Spleen (tissue), 11 donors: ENCODE measurements around the gene MTSS2. TPM values are rescaled to one million over a fixed set of nuclear protein-coding genes. Genes with fewer than 3 reads are reported as not detected.

Experiments used
- DNase-seq: peaks from one replicate; pipeline ENCODE4 v3.0.0-alpha.2; 2020
- H3K27ac ChIP-seq, 8 donors: fragments of 200-600 bp; sonication (generic) in 7 of 8; 1 replicate in 4 of 8; 2 replicates in 4 of 8; pipeline versions ENCODE4 v1.5.0 to v1.8.0; 2016 to 2021; ENCODE audit warnings: inconsistent platforms in 4 of 8, mild to moderate bottlenecking in 4 of 8, moderate library complexity in 1 of 8
- H3K27me3 ChIP-seq, 7 donors: fragments of 200-600 bp; sonication (generic) in 6 of 7; replicated peaks in 1 of 7; 1 replicate in 4 of 7; 2 replicates in 3 of 7; pipeline versions ENCODE4 v1.5.0 to v1.8.0; 2016 to 2021; ENCODE audit warnings: inconsistent platforms in 3 of 7, mild to moderate bottlenecking in 1 of 7
- H3K36me3 ChIP-seq, 6 donors: fragments of 200-600 bp; sonication (generic) in 5 of 6; 1 replicate in 4 of 6; 2 replicates in 2 of 6; pipeline versions ENCODE4 v1.5.0 to v1.8.0; 2016 to 2021; ENCODE audit warnings: inconsistent platforms in 2 of 6
- H3K4me1 ChIP-seq, 6 donors: fragments of 200-600 bp; sonication (generic) in 5 of 6; 1 replicate in 3 of 6; 2 replicates in 3 of 6; pipeline versions ENCODE4 v1.5.0 to v1.8.0; 2016 to 2021; ENCODE audit warnings: inconsistent platforms in 3 of 6
- H3K4me3 ChIP-seq, 8 donors: fragments of 200-600 bp; sonication (generic) in 7 of 8; 1 replicate in 4 of 8; 2 replicates in 4 of 8; pipeline versions ENCODE4 v1.5.0 to v1.8.0; 2016 to 2021; ENCODE audit warnings: inconsistent platforms in 4 of 8, mild to moderate bottlenecking in 4 of 8, moderate library complexity in 2 of 8
- H3K9me3 ChIP-seq, 8 donors: fragments of 200-600 bp; sonication (generic) in 7 of 8; 1 replicate in 4 of 8; 2 replicates in 4 of 8; pipeline versions ENCODE4 v1.5.0 to v1.8.0; 2016 to 2021; ENCODE audit warnings: inconsistent platforms in 4 of 8
- CTCF ChIP-seq, 11 experiments: fragments of 200-600 bp in 7 of 11; fragments of 450-650 bp in 4 of 11; sonication (generic) in 4 of 11; IDR thresholded peaks in 8 of 11; conservative IDR thresholded peaks in 3 of 11; 1 replicate in 7 of 11; 2 replicates in 4 of 11; pipeline versions ENCODE4 v1.4.0 to v1.8.0; 2016 to 2021; ENCODE audit warnings: antibody characterized with exemption in 11 of 11, inconsistent platforms in 4 of 11, mild to moderate bottlenecking in 1 of 11
- POLR2A ChIP-seq, 3 donors: fragments of 450-650 bp; IDR thresholded peaks; one replicate each; pipeline ENCODE4 v1.5.1; 2017; ENCODE audit warnings: antibody characterized with exemption in 3 of 3, mild to moderate bottlenecking in 1 of 3
- POLR2AphosphoS5 ChIP-seq, 3 donors: sonication (generic); formaldehyde crosslinking; IDR thresholded peaks; one replicate each; pipeline ENCODE4 v1.5.1; 2017; ENCODE audit warnings: antibody characterized with exemption in 3 of 3
- WGBS, 5 donors: extraction: QIAGEN DNeasy Blood & Tissue Kit in 3 of 5; methylation state at CpG; one replicate each; pipeline versions ENCODE4 v1.1.5 to v1.1.7; 2013 to 2018; 5-methylcytosine and 5-hydroxymethylcytosine counted together
- intact Hi-C: fragments of 100-400 bp; cut with DNase I; formaldehyde crosslinking; loops from one replicate; pipeline ENCODE4 v1.15.0; 2023; ENCODE audit warnings: low total_unique reads
- polyA plus RNA-seq, 3 donors: library from polyadenylated mRNA; stranded (reverse); fragments of 200-250 nt; gene quantifications; one replicate each; pipeline ENCODE4 v1.2.1, GENCODE V29; 2013
- total RNA-seq, 7 donors: library from RNA; depleted of rRNA in 3 of 7; stranded (reverse); fragments of >200 nt in 3 of 7; fragmentation: NEBNext Ultra II Directional in 4 of 7; extraction: Animal tissue kit (Norgen Biotek cat#: 25700) in 4 of 7; gene quantifications; one replicate each; pipeline versions ENCODE4 v1.1.0 to v1.2.1, GENCODE V29; 2016 to 2021
- donor health status: healthy with polysubstance abuse.
- donor health status: DM: no; HTN: no; CAD: no; lungs with moderate emphysema.
- donor health status: DM: no; HTN: no; CAD: no.
- donor health status: Bipolar disorder and iron deficiency.
- donor health status: healthy.
- donor health status: DM: no; HTN: no; CAD: no.
- donor health status: DM: yes; HTN: yes; CAD: no.

Gene MTSS2
- total and polyA plus RNA-seq, 10 donors, result 9.0 to 116 (median 94.1) TPM

GRCh38 chr16:70663524-70664324 lies 22.1 kb downstream of the MTSS2 start:
- intact Hi-C loops, result no loop called here
- H3K27me3 ChIP-seq, result no peaks in the 10 kb centered on the region
- TF ChIP-seq POLR2AphosphoS5 (IDR thresholded peaks at IDR 0.05), result peak; percentile 54 to 75 (median 68)
- no peak for TF ChIP-seq POLR2A (IDR thresholded peaks at IDR 0.05)
- TF ChIP-seq CTCF (IDR thresholded peaks at IDR 0.05 in 8 of 11, conservative IDR thresholded peaks at IDR 0.05 in 3 of 11), result no peak
- peak overlapping the region in 7 of 8 donors; percentile 3 to 73 (median 68) for H3K27ac ChIP-seq
- peak; percentile 71 for DNase-seq
- WGBS, 5 donors, result 89 to 93% (median 91%) methylated on average over 30 to 56 of the region's 56 CpGs
- peaks cover 0 to 91% (median 38%) of the 10 kb centered on the region in 6 donors for H3K36me3 ChIP-seq
- H3K9me3 ChIP-seq, result no peaks in the 10 kb centered on the region
- H3K4me3 ChIP-seq, result no peak overlapping the region
- peaks cover 0 to 52% (median 14%) of the 10 kb centered on the region in 6 donors for H3K4me1 ChIP-seq

- Histone ChIP-seq H3K4me3 (no peak overlapping the region), H3K36me3 (peaks cover 0 to 90% (median 38%) of the 10 kb centered on the region in 6 donors), H3K27me3 (no peaks in the 10 kb centered on the region), H3K4me1 (peaks cover 0 to 52% (median 14%) of the 10 kb centered on the region in 6 donors), H3K9me3 (no peaks in the 10 kb centered on the region), H3K27ac (peak overlapping the region in 7 of 8 donors; percentile 3 to 73 (median 68))
- TF ChIP-seq CTCF (IDR thresholded peaks at IDR 0.05 in 8 of 11, conservative IDR thresholded peaks at IDR 0.05 in 3 of 11), result no peak
- peak in 1 of 3 donors; percentile 27 for TF ChIP-seq POLR2AphosphoS5 (IDR thresholded peaks at IDR 0.05)
- TF ChIP-seq POLR2A (IDR thresholded peaks at IDR 0.05), result no peak
- 58 to 88% (median 77%) methylated on average over 5 to 13 of the region's 13 CpGs for WGBS, 5 donors
- DNase-seq, result no peak
- intact Hi-C loops, result no loop called here
Observed at GRCh38 chr16:70662991-70663523, 22.8 kb downstream of the MTSS2 start.

GRCh38 chr16:70661918-70662641 lies 23.8 kb downstream of the MTSS2 start:
- TF ChIP-seq POLR2A (IDR thresholded peaks at IDR 0.05) (no peak), POLR2AphosphoS5 (IDR thresholded peaks at IDR 0.05) (peak; percentile 55 to 81 (median 72))
- Histone ChIP-seq H3K4me3 (no peak overlapping the region), H3K36me3 (peaks cover 0 to 90% (median 40%) of the 10 kb centered on the region in 6 donors), H3K9me3 (no peaks in the 10 kb centered on the region), H3K4me1 (peaks cover 0 to 52% (median 14%) of the 10 kb centered on the region in 6 donors), H3K27ac (peak overlapping the region in 6 of 8 donors; percentile 3 to 73 (median 68)), H3K27me3 (no peaks in the 10 kb centered on the region)
- intact Hi-C loops, result no loop called here
- 62 to 89% (median 76%) methylated on average over 16 to 21 of the region's 21 CpGs for WGBS, 5 donors
- no peak for DNase-seq

- intact Hi-C loops, result no loop called here
- no peak overlapping the region for H3K4me3 ChIP-seq
- H3K27me3 ChIP-seq, result no peaks in the 10 kb centered on the region
- H3K36me3 ChIP-seq, result peaks cover 0 to 90% (median 41%) of the 10 kb centered on the region in 6 donors
- no peaks in the 10 kb centered on the region for H3K9me3 ChIP-seq
- peak; percentile 72 for DNase-seq
- peak in 2 of 3 donors; percentile 10 to 17 for TF ChIP-seq POLR2AphosphoS5 (IDR thresholded peaks at IDR 0.05)
- TF ChIP-seq CTCF (IDR thresholded peaks at IDR 0.05 in 8 of 11, conservative IDR thresholded peaks at IDR 0.05 in 3 of 11), result no peak
- H3K27ac ChIP-seq, result peak overlapping the region in 5 of 8 donors; percentile 48 to 73 (median 69)
- peaks cover 0 to 52% (median 14%) of the 10 kb centered on the region in 6 donors for H3K4me1 ChIP-seq
- 65 to 82% (median 82%) methylated on average over 16 to 17 of the region's 17 CpGs for WGBS, 5 donors
Observed at GRCh38 chr16:70661534-70661917, 24.3 kb downstream of the MTSS2 start.
